Cardiac muscle cell (in vitro differentiated cells and primary cell): ENCODE results near the gene HEPHL1. TPM values are rescaled to one million over a fixed set of nuclear protein-coding genes. Genes with fewer than 3 reads are reported as not detected.

Experiments used
- DNase-seq, 2 donors: peaks; one replicate each; pipeline versions ENCODE4 v3.0.0 to v3.0.0-alpha.2; 2010 to 2017; ENCODE audit warnings: low read depth in 1 of 2, low spot score in 1 of 2
- H3K27ac ChIP-seq: fragments of 200-600 bp; sonication (generic); 2 replicates; pipeline ENCODE4 v1.5.1; 2016
- H3K27me3 ChIP-seq: fragments of 200-600 bp; sonication (generic); 2 replicates; pipeline ENCODE4 v1.6.0; 2016; ENCODE audit warnings: control low read depth
- H3K36me3 ChIP-seq: fragments of 200-600 bp; sonication (generic); 2 replicates; pipeline ENCODE4 v1.5.1; 2016; ENCODE audit warnings: control low read depth
- H3K4me1 ChIP-seq: fragments of 200-600 bp; sonication (generic); 2 replicates; pipeline ENCODE4 v1.8.1; 2017; ENCODE audit warnings: low read depth, mild to moderate bottlenecking, mixed run types
- H3K4me3 ChIP-seq: fragments of 200-600 bp; sonication (generic); 2 replicates; pipeline ENCODE4 v1.5.1; 2016; ENCODE audit warnings: mild to moderate bottlenecking
- H3K9me3 ChIP-seq: fragments of 200-600 bp; sonication (generic); 2 replicates; pipeline ENCODE4 v1.5.1; 2017; ENCODE audit warnings: low read depth, mild to moderate bottlenecking, control low read depth
- polyA plus RNA-seq: library from polyadenylated mRNA; unstranded; fragments of >200 nt; fragmentation: Nextera tagmentation; extraction: Ambion mirVana; gene quantifications from 2 replicates; pipeline ENCODE4 v1.2.1, GENCODE V29; 2016
- total RNA-seq: library from RNA; depleted of rRNA; stranded (reverse); fragments of >200 nt; gene quantifications from 2 replicates; pipeline ENCODE4 v1.2.3, GENCODE V29; 2016
- TF ChIP-seq, protein P1 (sequence below): IDR thresholded peaks from 2 replicates; pipeline ENCODE4 v1.5.1; 2012; ENCODE audit warnings: low read depth, mild to moderate bottlenecking, low read length

The HEPHL1 gene
- total and polyA plus RNA-seq, 2 experiments from 2014 or later = not detected

- Histone ChIP-seq H3K27me3 (no peaks in the 10 kb centered on the region), H3K4me1 (no peaks in the 10 kb centered on the region), H3K27ac (no peak overlapping the region), H3K36me3 (no peaks in the 10 kb centered on the region), H3K4me3 (no peak overlapping the region), H3K9me3 (no peaks in the 10 kb centered on the region)
- DNase-seq = no peak
- TF ChIP-seq, protein P1, sequence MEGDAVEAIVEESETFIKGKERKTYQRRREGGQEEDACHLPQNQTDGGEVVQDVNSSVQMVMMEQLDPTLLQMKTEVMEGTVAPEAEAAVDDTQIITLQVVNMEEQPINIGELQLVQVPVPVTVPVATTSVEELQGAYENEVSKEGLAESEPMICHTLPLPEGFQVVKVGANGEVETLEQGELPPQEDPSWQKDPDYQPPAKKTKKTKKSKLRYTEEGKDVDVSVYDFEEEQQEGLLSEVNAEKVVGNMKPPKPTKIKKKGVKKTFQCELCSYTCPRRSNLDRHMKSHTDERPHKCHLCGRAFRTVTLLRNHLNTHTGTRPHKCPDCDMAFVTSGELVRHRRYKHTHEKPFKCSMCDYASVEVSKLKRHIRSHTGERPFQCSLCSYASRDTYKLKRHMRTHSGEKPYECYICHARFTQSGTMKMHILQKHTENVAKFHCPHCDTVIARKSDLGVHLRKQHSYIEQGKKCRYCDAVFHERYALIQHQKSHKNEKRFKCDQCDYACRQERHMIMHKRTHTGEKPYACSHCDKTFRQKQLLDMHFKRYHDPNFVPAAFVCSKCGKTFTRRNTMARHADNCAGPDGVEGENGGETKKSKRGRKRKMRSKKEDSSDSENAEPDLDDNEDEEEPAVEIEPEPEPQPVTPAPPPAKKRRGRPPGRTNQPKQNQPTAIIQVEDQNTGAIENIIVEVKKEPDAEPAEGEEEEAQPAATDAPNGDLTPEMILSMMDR = no peak
Observed at GRCh38 chr11:94011478-94011877, 9.7 kb upstream of the HEPHL1 start.

- no peaks in the 10 kb centered on the region for H3K4me1 ChIP-seq
- H3K4me3 ChIP-seq = no peak overlapping the region
- no peaks in the 10 kb centered on the region for H3K9me3 ChIP-seq
- H3K36me3 ChIP-seq = no peaks in the 10 kb centered on the region
- DNase-seq = no peak
- no peaks in the 10 kb centered on the region for H3K27me3 ChIP-seq
- TF ChIP-seq, protein P1 = no peak
- H3K27ac ChIP-seq = no peak overlapping the region
Observed at GRCh38 chr11:94017446-94017845, 3.7 kb upstream of the HEPHL1 start.

DNA sequence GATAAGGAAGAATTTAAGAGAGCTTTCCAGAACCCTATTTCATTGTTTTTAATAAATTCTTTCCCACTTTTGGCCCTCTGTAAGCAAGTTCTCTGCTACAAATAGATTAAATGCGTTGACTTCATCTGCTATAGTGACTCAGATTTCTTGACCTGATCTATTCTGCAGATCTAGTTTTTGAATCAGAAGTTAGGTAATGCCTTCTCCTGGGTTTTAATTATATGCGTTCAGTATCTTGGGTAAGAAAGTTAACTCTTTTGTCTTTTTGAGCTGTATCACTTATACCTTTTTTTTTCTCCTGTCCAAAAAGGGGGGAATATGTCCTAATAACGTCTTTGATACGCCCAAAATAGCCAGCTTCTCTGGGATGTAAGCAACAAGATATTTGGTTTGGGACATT, 2.4 kb upstream of the HEPHL1 start:
- no peaks in the 10 kb centered on the region for H3K4me1 ChIP-seq
- H3K27ac ChIP-seq = no peak overlapping the region
- H3K4me3 ChIP-seq = no peak overlapping the region
- H3K27me3 ChIP-seq = no peaks in the 10 kb centered on the region
- no peaks in the 10 kb centered on the region for H3K36me3 ChIP-seq
- no peaks in the 10 kb centered on the region for H3K9me3 ChIP-seq
- TF ChIP-seq, protein P1 = no peak
- DNase-seq = no peak

DNA sequence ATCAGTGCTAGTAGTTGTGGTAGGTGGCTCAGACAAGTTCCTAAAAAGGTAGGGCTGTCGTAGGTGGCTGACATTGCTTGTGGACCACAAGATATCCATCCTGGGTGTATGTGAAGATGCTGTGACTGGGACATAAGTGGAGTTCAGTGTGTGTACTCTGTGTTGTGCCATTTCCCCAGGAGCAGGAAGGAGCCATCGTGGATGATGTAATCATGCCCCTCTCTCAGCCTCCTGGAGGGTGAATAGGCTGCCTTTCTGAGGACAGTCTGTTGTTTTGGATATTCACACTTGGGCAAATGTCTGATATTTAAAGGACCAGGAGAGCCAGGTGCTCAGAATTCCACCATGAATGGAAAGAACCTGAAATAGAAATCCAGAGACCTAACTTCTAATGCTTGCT, 2.7 kb downstream of the HEPHL1 start:
- TF ChIP-seq, protein P1 = no peak
- Histone ChIP-seq H3K4me3 (no peak overlapping the region), H3K27ac (no peak overlapping the region), H3K27me3 (no peaks in the 10 kb centered on the region), H3K4me1 (no peaks in the 10 kb centered on the region), H3K9me3 (no peaks in the 10 kb centered on the region), H3K36me3 (no peaks in the 10 kb centered on the region)
- no peak for DNase-seq

DNA sequence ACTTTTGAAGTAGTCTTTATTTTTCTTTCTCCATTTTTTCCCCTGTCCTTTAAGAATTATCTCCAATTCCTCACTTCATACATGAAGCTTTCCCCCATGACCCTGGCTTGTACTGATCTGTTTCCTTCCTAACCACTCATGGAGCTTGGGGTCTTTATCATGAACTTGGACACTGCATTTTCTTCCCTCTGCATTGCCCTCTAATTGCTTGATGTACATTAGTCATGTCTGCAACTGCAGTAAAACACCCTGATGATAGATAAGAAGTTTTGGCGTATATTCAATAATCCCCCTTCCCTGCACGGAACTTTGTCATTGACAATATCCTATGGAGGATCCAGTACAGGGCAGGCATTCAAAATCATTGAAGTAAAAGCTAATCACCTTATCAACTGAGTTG, 3.4 kb downstream of the HEPHL1 start:
- Histone ChIP-seq H3K36me3 (no peaks in the 10 kb centered on the region), H3K27ac (no peak overlapping the region), H3K9me3 (no peaks in the 10 kb centered on the region), H3K4me3 (no peak overlapping the region), H3K4me1 (no peaks in the 10 kb centered on the region), H3K27me3 (no peaks in the 10 kb centered on the region)
- TF ChIP-seq, protein P1 = no peak
- DNase-seq = no peak
